NT2/D1 (cell line): ENCODE measurements around the gene ORC5.
"Not testable (repeated sequence)": the region's sequence is repeated elsewhere in the genome, so short reads cannot be mapped to it uniquely, and the experiment has no call there.

Experiments used
- DNase-seq: peaks from one replicate; pipeline ENCODE4 v3.0.0-alpha.2; 2011; ENCODE audit warnings: low read depth, low spot score
- H3K27me3 ChIP-seq: 2 replicates; pipeline ENCODE4 v1.6.0; 2011; ENCODE audit warnings: mild to moderate bottlenecking; ENCODE audit not compliant: insufficient read length, insufficient read depth
- H3K36me3 ChIP-seq: 2 replicates; pipeline ENCODE4 v1.6.1; 2011; ENCODE audit warnings: mild to moderate bottlenecking, low read length, mixed read lengths; ENCODE audit not compliant: insufficient read depth, insufficient read length
- H3K4me1 ChIP-seq: 2 replicates; pipeline ENCODE4 v1.5.1; 2011; ENCODE audit not compliant: insufficient read depth, insufficient read length
- H3K4me3 ChIP-seq: 2 replicates; pipeline ENCODE4 v1.5.1; 2011; ENCODE audit warnings: low read depth; ENCODE audit not compliant: insufficient read length
- H3K9ac ChIP-seq: 2 replicates; pipeline ENCODE4 v1.6.0; 2011; ENCODE audit warnings: low read depth; ENCODE audit not compliant: insufficient read length
- H3K9me3 ChIP-seq: 2 replicates; pipeline ENCODE4 v1.5.1; 2011; ENCODE audit warnings: mild to moderate bottlenecking, low read length; ENCODE audit not compliant: insufficient read depth
- SUZ12 ChIP-seq: IDR thresholded peaks from 2 replicates; pipeline ENCODE4 v1.6.1; 2011; ENCODE audit not compliant: insufficient read length, insufficient read depth; ENCODE audit errors: extremely low read depth
- YY1 ChIP-seq: IDR thresholded peaks from 2 replicates; pipeline ENCODE4 v1.6.1; 2011; ENCODE audit not compliant: insufficient read length, insufficient read depth
- ZNF274 ChIP-seq: IDR thresholded peaks from 2 replicates; pipeline ENCODE4 v1.6.1; 2011; ENCODE audit warnings: mild to moderate bottlenecking, low read depth, low read length

Gene ORC5

DNA sequence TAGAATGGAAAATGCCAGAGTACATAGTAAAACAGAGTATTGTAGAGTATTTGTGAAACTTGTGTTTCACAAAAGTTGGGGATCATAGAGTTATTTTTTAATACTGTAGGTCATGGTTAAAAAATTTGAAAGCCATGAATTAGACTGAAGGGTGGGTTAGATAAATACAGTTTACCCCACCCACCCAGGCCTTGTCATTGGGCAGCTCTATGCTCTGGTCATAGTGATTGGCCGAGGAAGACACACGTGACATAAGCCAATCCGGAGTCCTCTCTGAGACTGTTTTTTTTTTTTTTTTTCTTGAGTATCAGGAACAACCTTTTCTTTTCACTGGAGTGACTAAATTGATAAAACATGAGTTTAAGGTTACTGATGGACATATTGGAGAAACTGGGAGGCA lies 33.3 kb upstream of the ORC5 start:
- Histone ChIP-seq H3K27me3 (no peaks in the 10 kb centered on the region), H3K9me3 (no peaks in the 10 kb centered on the region), H3K36me3 (no peaks in the 10 kb centered on the region), H3K4me3 (no peak overlapping the region), H3K4me1 (no peaks in the 10 kb centered on the region), H3K9ac (no peak overlapping the region)
- no peak for TF ChIP-seq SUZ12
- no peak for TF ChIP-seq YY1
- no peak for TF ChIP-seq ZNF274
- no peak for DNase-seq

DNA sequence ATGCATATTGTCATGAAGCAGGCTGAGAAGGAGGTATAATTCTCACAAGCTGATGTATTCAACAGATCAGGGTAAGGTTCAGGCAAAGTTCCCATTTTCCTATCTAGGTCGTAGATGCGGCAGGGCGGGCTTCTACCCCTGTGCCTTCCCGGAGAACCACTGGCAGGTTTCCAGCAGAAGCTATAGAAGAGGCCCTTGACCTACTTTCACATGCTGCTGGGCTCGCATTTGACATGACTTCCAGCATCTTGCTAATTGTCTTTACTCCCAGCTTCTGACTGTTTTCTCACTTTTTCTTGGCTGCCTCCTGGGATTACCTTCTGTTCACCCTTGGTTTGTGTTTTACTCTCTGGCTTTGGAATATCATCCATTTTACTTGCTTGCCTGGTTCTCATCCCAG lies 32.6 kb upstream of the ORC5 start:
- Histone ChIP-seq H3K27me3 (no peaks in the 10 kb centered on the region), H3K9me3 (no peaks in the 10 kb centered on the region), H3K36me3 (no peaks in the 10 kb centered on the region), H3K4me3 (no peak overlapping the region), H3K9ac (no peak overlapping the region), H3K4me1 (no peaks in the 10 kb centered on the region)
- DNase-seq: no peak
- no peak for TF ChIP-seq SUZ12
- TF ChIP-seq YY1: no peak
- TF ChIP-seq ZNF274: no peak

DNA sequence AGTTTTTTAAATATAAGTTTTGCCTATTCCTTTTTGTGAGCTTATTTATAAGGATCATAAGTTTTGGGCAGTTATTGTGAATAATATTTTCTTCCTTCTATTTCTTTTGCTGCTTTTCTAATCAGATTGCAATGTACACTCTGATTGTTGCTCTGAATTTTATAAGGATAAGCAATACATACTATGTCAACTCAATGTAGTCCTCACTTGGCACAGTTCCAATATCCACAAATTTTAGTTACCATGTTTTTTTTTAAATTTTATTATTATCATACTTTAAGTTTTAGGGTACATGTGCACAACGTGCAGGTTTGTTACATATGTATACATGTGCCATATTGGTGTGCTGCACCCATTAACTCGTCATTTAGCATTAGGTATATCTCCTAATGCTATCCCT lies 27.2 kb upstream of the ORC5 start:
- not testable (repeated sequence) for H3K9me3 ChIP-seq, H3K4me3 ChIP-seq

DNA sequence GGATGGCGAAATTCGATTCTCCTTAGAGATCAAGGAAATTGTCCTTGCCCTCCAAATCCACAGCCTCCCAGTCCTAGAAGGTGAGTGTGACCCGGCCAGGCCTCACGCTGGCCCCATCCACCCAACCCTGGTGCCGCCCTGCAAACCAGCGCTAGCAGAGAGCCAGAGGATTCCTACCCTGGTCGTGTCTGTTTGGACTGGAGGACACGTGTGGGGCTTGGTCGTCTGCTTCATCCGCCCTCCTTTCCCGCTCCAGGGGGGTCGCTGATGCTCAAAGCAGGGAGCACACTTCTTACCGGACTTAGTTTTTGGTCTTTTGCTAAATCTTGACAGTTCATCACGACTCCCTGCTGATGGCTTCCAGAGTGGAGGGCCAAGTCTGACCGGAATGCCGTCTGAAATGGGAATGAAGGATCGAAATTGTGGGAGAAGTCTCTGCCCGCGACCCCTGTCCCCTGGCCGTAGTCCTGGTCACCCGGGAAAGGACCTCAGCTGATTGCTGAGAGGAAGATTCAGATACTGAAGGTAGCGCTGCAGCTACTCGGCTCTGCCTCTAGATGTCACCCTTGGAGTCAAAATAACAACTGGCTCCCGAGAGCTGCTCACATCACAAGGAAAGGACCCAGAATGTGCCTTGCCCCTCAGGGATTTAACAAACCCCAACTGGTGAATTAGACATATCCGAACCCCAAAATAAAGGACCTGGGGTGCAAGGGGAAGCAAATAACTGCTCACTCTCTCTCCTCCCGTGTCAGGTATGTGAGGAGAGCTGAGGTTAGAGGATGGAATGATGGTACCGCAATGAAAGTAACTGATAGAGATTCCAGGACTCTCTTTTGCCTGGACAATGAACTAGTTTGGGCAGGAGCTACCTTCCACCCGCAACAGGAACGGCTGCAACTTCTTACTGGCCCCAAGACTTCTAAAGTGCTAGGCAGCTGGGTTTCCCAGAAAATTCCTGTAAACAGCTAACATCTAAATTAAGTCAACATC lies 23.5 kb upstream of the ORC5 start:
- Histone ChIP-seq H3K36me3 (no peaks in the 10 kb centered on the region), H3K4me3 (no peak overlapping the region), H3K9ac (peak overlapping the region; percentile 64), H3K9me3 (no peaks in the 10 kb centered on the region), H3K4me1 (peaks cover 2% of the 10 kb centered on the region), H3K27me3 (no peaks in the 10 kb centered on the region)
- peak; percentile 43 for DNase-seq
- no peak for TF ChIP-seq SUZ12
- TF ChIP-seq YY1: no peak
- TF ChIP-seq ZNF274: no peak

More for the DNA sequence above, 27.2 kb upstream of the ORC5 start:
- not testable (repeated sequence) for H3K9ac ChIP-seq, H3K27me3 ChIP-seq, H3K4me1 ChIP-seq, H3K36me3 ChIP-seq, DNase-seq

DNA sequence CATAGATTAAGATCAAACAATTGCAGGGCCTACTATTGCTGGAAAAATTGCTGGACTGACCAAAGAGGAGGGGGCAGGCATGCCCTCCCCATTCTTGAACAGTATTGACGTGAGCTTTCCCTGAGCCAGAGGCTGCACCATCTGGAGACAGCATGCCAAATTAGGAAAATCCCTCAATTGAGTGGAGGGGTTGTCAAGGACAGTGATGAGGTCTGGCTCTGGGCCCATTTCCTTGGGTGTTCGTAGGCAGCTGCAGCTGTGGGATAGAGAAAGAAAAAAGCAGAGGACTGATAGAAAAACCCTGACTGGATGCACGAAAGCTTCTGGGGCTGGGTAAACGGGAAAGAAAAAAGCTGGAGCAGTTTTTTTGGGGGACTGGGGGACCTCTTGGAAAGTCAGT lies 22.8 kb upstream of the ORC5 start:
- no peak overlapping the region for H3K9ac ChIP-seq
- H3K4me3 ChIP-seq: no peak overlapping the region
- no peaks in the 10 kb centered on the region for H3K27me3 ChIP-seq
- H3K9me3 ChIP-seq: no peaks in the 10 kb centered on the region
- no peaks in the 10 kb centered on the region for H3K36me3 ChIP-seq
- peaks cover 2% of the 10 kb centered on the region for H3K4me1 ChIP-seq
- no peak for TF ChIP-seq YY1
- no peak for TF ChIP-seq ZNF274
- no peak for TF ChIP-seq SUZ12
- no peak for DNase-seq

DNA sequence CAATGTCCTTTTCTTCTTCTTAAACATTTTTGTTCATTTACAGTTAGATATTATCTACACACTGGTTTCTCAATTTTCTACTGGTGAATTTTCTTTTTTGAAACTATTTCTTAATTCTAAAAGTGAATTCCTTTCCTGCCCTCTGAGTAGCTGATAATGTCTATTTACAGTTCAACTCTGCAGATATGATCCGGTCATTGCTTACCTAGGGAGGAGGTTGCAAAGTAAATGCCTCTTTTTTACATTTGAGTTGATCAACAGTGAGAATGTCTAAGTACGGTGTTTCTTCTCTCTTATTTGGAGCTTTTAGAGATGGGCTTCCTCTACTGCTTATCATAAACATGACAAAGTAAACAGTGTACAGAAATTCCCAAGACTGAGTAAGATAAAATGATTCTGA lies 20.6 kb upstream of the ORC5 start:
- no peak for DNase-seq
- no peaks in the 10 kb centered on the region for H3K27me3 ChIP-seq
- no peak overlapping the region for H3K4me3 ChIP-seq
- H3K36me3 ChIP-seq: no peaks in the 10 kb centered on the region
- TF ChIP-seq YY1 (no peak), ZNF274 (no peak), SUZ12 (no peak)
- no peaks in the 10 kb centered on the region for H3K9me3 ChIP-seq
- H3K4me1 ChIP-seq: peaks cover 2% of the 10 kb centered on the region
- no peak overlapping the region for H3K9ac ChIP-seq

DNA sequence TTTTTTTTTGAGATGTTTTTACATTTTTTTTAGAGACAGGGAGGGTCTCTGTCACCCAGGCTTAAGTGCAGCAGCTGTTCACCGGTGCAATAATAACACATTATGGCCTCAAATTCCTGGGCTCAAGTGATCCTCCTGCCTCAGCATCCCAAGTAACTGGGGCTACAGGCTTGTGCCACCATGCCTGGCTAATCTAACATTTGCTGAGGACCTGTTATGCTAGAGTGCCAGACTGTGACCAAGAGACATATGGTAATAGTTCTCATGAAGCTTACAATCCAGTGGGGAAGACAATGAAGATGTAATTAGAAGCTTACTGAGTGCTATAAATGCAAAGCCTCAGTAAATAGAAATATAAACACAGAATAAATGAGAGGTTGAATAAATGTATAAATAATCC lies 17.6 kb upstream of the ORC5 start:
- no peak overlapping the region for H3K4me3 ChIP-seq
- H3K27me3 ChIP-seq: no peaks in the 10 kb centered on the region
- no peaks in the 10 kb centered on the region for H3K36me3 ChIP-seq
- H3K9ac ChIP-seq: no peak overlapping the region
- TF ChIP-seq YY1 (no peak), SUZ12 (no peak), ZNF274 (no peak)
- H3K9me3 ChIP-seq: no peaks in the 10 kb centered on the region
- no peaks in the 10 kb centered on the region for H3K4me1 ChIP-seq
- no peak for DNase-seq

DNA sequence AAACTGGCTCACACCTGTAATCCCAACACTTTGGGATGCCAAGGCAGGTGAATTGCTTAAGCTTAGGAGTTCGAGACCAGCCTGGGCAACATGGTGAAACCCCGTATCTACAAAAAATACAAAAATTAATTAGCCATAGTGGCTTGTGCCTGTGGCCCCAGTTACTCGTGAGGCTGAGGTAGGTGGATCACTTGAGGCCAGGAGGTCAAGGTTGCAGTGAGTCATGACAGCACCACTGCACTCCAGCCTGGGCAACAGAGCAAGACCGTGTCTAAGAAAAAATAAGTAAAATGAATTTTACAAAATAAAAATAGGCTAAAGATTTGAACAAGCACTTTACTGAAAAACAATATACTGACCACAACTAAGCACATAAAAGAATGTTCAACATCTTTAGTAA lies 9.8 kb upstream of the ORC5 start:
- Histone ChIP-seq H3K9me3 (no peaks in the 10 kb centered on the region), H3K36me3 (no peaks in the 10 kb centered on the region), H3K27me3 (no peaks in the 10 kb centered on the region), H3K9ac (no peak overlapping the region), H3K4me3 (no peak overlapping the region), H3K4me1 (no peaks in the 10 kb centered on the region)
- no peak for TF ChIP-seq YY1
- no peak for TF ChIP-seq SUZ12
- no peak for TF ChIP-seq ZNF274
- DNase-seq: no peak
